HG02840 (cell line): ENCODE measurements around the gene PDLIM4.

ENCODE experiments used
- ATAC-seq: cut with Tn5 transposase; IDR thresholded peaks from one replicate; pipeline ENCODE4 v1.9.1; 2021; ENCODE audit warnings: mild to moderate bottlenecking, moderate library complexity, moderate number of reproducible peaks; ENCODE audit not compliant: unreplicated experiment, low FRiP score

PDLIM4 gene

DNA sequence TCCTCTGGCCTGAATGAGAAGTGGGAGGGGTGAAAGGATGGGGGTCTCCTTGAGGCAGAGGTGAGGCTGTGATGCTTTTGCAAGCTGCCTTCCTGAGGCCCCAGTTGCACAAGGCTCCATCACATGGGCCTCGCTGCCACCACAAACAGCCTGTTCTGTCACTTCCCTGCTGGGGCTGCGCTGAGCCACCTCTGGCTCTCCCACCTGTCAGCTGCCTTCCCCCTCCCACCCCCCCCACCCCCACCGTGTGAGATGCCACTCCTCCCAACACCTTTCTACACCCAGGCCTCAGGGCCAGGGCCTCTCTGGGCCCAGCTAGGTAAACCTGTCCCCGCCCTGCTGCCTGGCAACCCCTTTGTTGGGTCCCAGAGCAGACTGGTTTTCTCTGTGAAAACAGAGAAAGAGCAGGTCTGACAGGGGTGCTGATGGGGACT, 4.5 kb upstream of the PDLIM4 start:
- ATAC-seq, result no peak

DNA sequence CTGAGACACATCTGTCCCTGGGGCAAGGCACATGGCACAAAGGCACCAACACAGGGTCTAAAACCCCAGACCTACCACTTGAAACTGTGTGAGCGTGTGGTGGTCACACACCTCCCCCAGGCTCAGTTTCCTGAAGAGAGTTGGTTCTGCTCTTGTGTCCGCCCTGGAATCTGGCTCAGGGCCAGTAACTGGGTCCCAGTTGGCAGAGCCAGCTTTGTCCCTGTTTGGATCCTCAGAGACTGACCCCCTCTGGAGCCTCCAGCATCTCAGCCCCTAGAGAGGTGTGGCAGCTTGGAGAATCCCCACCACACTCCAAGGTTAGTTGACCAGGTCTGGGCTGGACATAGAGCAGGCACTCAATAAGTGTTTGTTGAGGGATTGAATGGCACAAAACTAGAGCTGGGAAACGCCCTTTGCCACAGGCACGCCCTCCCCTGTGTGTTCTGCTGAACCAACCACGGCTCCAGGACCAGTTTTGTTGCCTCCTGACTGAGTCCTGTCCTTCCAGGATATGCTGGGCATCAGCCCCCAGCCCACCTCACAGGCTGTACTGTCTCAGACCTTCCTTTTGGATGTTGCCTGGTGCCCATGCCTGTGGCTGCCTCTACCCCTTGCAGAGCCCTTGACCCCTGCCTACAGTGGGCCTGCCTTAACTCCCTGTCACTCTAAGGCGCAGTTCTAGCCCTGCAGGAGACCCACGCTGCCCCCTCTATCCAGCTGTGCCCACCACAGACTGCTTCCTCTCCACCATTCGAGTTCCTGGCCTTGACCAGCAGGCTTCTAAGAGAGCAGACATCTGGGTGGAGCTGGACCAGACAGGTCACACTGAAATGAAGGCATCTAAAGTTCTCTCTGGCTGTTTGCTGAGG, 3.8 kb upstream of the PDLIM4 start:
- ATAC-seq, result no peak

DNA sequence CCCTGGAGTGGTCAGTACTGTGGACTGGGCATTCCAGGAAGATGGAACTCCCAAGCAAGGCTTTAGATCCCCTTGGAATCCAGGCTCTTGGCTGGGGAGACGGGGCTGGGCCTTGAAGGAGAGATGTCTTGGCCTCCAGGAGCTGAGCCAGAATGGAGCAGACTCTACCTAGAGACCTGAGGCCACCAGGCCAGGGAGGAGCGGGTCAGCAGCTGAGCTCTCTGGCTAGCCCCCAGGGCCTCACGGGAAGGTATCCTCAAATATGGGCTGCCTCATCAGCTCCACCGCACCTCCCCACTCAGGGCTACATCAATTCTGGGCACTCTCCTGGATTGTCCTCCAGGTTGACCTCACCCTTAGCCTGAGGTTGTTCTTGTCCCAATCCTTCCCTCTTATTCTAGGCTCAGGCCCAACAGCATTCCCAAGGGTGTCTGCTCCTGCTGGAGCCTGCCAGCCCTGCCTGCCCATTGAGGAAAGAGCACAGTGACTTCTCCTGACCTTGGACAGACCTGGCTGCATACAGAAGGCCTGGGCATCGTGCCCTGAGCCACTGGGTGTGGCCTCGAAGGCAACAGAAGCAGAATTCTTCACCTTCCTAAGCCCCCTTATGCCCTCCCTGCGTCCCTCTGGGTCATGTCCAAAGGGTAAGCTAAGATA, 3.0 kb upstream of the PDLIM4 start:
- no peak for ATAC-seq

DNA sequence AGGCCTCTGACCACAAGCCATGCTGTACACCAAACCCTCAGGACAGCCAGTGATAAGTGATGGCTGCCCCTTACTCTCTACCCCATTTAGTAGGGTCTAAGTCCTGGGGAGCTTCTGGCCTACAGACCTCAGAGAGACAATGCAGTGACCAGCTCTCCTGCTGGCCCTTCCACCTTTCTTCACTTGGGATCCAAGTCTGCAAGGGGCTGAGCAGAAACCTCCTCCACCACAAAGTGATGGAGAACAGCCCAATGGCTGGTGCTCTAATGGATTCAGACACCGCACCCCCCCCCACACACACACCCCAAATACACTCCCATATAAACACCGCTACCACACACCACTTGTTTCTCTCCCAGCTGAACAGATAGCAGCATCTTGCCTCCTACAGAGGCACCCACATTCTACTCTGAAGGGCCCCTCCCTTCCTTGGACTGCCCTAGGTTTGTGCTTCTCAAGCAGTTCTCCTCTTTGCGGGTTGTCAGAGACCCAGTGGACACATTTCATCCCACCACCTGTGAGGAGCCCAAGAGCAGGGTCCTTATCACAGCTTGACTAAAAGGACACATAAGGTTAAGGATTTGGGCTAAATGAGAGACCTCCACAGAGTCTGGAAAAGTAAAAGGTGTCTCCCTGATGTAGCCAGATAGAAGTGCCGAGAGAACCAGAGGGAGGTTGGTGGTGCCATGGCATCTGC, 1.3 kb upstream of the PDLIM4 start:
- no peak for ATAC-seq

DNA sequence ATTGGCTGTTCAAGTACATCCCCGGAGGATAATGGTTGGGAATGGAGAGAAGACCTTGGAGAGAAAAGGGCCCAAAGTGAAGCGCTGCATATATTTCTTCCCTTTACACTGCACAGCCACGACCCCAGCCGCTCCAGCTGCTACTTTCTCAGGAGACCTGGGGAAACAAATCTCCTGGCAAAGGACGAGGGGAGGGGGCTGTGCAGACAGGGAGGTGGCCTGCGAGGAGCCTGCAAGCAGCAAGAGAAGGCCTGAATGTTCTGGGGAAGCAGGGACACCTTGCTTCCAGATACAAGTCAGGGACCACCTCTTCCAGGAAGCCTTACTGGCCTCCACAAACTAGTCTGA, 739 bp upstream of the PDLIM4 start:
- no peak for ATAC-seq

DNA sequence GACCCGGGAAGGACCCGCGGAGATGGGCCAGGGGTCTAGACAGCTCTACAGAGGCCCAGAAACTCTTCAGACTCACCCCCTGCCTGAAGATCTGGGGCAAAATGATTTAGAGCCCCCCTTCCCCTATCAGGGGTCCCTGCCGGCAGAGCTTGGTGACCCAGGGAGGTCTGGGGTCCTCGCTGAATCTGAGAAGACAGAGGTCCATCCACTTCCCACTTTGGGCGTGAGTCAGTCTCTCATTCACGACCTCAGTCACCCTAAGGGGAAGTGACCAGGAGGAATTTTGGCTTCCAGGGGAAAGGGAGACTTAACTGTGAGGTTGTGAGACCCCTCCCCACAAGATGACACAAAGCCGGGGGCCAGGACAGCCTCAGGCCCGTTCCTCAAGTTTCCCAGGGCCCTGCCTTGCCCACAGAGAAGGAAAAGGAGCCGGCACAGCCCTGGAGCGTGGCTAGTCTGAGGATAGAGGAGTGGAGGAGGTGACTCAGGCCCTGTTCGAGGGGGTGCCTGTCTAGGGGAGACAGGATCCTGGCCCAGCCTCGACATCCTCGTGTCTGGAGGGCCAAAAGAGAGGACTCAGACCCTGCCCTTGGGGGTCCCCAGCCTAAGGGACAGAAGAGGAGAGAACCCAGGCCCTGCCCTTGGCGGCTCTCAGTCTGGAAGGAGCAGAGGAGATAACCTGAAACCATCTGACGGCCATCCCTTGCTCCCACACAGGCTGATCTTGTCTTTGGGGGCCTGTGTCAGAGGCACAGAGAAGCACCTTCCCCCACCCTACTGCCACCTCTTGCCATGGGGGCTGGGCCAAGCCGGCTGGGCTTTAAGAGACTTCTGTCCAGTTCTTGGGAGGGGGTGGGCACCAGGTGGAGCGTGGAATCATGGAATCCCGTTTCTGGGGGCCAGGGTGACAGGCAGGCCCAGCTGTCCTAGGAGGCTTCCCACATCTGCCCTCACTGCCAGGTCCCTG, 889 bp downstream of the PDLIM4 start:
- ATAC-seq, result no peak

DNA sequence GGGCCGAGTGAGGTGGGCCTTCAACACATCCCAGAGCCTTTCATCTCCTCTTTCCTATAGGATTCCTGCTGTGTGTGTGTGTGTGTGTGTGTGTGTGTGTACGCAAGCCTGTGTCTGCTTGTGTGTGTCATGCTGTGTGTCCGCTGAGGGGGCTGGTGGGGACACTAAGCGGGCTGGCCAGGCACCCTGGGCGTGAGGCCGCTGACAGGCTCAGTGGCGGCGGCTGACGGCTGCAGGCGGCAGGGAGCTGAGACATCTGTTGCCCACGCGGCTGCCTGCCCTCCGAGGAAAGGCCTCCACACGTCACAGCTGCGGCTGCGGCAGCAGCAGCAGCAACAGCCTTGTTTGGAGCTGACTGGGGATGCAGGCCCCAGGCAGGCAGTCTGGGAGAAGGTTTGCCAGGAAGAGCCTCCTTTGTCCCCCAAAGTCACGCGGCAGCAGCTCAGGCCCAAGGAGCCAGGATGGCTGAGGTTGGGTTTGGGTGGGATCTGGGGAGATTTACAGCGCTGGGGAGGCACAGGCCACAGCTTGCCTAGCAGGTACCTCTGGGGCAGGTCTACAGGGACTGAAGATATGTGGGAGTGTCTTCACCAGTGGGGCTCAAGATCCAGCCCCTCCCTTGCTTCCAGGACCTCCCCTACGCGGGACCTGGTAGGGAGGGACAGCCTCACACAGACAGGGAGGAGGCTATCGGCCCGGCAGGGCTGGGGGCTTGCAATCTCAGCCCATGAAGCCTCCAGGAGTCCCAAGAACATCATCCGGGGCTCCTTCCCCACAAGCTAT, 1.8 kb downstream of the PDLIM4 start:
- ATAC-seq, result no peak

DNA sequence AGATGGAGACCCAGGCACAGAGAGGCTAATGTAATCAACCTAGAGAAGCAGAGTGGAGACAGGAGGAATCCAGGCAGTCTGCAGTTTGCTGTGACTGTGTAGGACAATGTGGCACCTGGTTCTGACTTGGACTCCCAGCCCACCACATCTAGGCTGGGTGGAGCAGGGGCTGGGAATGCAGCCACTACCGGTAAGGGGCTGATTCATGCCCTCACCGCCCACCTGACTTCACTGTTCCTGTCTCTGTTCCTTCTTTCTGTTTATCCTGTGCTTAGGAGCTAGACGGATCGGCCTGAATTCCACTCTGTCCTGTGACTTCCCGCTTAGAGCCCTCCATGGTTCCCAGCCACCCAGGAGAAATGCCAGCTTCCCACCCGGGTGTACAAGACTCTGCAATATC, 2.6 kb downstream of the PDLIM4 start:
- no peak for ATAC-seq

DNA sequence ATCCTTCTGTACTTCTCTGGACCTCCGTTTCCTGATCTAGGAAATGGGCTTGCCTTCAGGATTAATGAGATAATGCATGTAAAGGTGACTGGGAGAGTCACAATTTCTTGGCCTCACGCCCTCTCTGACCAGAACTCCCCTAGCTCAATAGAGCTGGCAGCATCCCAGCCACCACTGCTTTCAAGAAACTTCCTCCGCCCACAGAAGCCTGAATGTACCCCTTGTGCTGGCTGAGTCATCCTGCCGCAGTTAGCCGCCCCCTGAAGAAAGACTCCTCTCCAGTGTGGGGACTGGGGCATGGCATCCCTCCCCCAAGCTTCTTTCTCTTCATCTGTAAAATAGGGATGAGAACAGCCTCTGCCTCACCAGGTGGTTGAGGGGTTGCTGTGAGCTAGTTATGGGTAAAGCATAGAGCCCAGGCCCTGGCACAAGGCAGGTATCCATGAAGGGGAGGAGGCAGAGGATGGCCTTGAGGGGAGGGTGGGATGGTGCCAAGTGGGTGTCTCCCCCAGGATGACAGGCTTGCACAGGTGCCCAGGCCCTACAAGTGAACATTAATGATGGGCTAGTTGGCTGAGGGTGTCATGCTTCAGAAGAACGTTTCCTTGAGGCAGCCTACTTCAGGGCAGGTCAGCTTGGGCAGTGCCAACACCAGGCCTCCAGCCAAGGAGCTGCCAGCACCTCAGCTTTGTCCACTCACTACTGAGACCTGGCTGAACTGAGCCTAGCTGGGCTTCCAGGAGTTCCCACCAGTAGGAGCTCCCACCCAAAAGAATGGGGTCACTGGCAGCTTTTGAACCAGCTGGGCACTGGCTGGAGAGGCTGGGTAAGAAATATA, 3.4 kb downstream of the PDLIM4 start:
- no peak for ATAC-seq

DNA sequence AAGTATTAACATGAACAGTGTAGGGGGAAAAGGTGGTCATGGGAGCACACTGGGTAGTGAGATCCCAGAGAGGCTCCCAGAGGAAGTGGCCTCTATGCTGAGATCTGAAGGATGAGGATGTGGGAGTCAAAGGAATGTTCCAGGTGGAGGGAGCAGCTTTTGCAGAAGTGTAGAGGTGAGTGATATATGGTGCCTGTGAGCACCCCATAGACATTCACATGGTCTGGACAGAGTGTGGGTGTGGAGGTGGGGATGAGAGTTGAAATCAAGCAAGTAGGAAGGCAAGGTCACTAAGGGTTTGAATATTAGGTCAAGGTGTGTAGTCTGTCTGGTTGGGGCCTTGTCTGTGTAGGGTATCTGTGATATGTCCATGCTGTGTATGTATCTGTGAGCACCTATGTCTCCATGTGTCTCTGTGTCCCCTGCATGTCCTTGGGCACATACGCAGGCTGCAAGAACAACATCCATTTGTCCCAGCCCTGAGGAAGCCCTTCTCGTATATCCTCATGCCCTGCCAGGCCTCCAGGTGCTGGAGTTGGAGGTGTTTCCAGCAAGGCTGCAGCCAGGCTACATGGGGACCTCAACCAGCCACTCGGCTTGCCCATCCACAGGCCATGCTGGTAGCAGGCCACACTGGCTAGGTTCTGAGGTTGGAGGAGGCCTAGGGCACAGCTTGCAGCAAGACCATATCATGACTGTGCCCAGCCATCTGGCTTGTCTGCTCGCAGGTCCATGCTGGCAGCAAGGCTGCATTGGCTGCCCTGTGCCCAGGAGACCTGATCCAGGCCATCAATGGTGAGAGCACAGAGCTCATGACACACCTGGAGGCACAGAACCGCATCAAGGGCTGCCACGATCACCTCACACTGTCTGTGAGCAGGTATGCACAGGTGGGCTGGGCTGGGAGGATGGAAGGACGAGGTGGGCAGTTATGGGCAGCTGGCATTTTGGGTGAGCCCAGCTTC, 4.7 kb downstream of the PDLIM4 start:
- ATAC-seq, result no peak

DNA sequence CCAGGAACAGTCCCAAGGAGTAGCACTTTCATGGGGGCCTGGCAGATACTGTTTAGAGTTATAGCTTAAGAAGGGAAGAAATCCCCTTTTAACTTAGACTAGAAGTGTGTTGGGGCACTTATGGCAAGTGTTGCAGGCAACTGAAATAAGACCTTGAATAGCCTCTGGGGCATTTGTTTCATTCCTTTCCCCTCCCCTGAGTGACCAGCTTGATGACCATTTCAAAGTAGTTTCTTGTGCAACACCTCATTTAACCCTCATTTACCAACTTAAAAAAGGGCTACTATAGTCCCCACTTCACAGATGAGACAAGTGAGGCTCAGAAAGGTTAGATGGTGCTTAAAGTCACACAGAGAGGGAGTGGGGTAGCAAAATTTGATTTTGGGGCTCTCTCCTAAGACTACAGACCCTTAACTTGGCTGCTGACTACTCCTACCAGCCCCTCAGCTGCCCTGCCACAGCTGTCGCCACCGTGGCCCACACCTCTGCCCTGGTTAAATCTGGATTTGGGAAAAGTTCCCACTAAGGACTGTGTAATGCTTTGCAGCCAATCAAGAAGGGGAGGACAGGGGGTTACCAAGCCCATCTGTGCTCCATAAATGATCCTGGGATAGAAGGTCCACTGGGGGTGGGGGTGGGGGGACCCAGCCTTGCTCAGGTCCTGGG, 5.5 kb downstream of the PDLIM4 start:
- no peak for ATAC-seq

DNA sequence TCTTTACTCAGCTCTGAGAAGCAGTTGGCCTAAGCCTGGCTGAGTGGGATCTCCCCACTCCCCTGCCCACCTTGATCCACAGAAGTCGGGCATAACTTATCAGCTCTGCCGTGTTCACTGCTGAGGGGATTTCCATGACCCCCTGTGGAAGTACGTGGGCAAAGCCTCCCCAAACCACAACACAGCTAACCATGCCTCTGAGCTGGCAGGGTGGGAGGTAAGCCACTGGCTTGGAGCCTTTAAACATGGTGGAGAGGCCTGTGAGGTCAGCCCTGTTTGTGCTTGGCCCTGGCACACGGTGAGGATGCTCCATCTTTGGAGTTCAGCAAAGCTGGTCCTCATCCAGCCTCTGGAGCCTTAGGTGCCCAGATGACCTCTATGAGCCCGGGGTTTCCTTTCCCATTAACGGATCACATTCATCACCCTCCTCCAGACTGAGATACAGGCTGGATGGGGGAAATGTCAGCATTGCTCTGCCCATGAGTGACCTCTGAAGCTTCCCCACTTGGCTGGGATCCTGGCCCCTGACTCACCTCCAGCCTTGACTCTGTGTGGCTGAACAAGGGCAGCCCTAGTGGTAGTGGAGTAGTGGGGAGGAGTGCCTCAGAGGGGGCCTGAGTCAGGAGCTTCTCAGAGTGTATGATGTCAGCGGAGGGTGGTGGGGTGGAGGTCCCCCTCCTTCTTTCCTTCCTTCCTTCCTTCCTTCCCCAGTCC, 6.2 kb downstream of the PDLIM4 start:
- ATAC-seq, result no peak

DNA sequence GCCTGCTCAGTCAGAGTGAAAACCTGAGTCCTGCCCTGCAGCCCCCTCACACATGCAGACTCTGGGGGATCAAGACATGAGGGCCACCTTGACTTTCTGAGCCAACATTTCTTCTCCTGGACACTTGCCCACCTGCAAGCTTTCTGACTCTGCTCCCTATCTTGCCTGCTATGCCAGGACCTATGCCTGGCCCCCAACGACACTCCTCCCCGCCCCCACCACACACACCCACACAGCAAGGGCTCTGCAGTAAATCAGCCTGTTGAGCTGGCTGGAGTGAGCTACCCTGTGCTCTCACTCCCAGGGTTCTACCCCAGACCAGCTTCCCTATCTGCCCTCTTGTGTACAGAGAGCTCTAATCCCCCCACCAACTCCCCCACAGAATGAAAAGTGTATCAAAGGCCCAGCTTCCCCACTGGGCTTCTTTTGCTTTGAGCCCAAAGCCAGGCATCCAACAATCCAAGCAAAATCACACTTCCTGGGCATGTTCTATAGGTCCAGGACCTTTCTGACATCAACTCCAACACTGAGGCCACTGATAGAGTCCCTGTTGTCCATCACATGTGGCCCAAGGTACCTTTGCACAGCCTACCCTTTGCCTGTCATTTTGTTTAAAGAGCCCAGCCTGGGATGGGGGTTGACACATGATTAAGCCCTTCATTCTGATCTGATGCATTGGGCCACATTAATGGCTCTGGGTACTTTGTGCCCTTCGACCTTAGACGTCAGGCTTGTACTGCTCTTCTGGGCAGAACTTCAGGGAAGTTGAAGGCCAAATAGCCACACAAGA, 7.2 kb downstream of the PDLIM4 start:
- ATAC-seq, result no peak

DNA sequence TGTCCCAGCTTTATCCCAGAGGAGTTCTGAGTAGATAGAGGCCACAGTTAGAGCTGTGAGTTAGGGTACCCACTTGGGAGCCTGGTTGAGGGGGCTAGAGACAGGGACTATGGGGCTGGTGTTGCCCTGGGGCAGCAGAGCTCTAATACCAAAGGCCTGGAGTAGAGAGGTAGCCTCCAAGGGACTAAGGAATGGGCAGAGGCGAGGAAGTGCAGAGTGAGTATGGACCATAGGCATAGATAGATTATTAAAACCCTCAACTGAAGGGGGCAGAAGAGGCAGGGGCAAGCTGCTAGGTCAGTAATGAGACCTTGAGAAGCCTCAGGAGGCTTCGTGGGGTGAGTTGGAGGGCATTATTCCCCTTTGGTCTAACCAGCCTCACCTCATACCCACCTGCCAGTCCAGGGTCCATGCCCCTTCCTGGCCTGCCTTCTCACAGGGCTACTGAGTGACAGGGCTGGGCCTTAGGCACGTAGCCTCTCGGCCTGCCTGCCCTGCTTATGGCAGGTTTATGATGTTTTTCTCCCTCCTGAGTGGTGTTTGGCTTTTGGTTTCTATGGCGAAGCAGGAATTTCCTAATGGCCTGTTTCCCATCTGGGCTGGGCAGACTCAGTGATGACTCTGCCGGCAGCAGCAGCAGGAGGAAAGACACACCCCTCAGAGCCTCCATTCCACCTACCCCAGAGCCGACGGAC, 8.0 kb downstream of the PDLIM4 start:
- ATAC-seq, result no peak
